Loucy (cell line): ENCODE data around the gene DPRX.

Experiments used
- CTCF ChIP-seq: fragments of 200-600 bp; sonication (generic); conservative IDR thresholded peaks from 2 replicates; pipeline ENCODE4 v1.5.1; 2014; ENCODE audit warnings: mild to moderate bottlenecking, antibody characterized with exemption, low read length
- EZH2phosphoT487 ChIP-seq: fragments of 200-600 bp; IDR thresholded peaks from 2 replicates; pipeline ENCODE4 v1.6.1; 2018; ENCODE audit warnings: antibody characterized with exemption, mild to moderate bottlenecking, moderate library complexity, borderline replicate concordance

DNA sequence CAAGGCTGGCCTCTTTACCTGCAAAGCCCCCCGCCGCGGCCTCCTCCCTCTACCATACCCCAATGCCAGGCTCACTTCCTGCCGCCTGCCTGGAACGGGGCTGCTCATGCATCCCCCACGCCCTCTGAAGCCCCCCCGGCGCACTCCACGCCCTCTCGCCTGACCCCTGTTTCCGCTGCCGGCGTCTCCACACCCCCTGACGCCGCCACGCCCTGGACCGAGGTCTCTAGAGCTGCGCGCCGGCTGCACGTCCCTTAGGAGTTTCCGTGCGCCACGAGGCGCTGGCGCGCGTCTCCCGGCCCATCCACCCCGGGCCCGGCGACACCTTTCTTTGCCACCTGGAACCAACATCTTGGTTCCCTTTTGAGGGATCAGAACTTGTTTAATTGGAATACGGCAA is 16.0 kb downstream of the DPRX start:
- no peak for TF ChIP-seq CTCF
- no peak for TF ChIP-seq EZH2phosphoT487
